IPS DF 6.9 (cell line): ENCODE results near the gene TMEM150A.

Source experiments
- DNase-seq: peaks from one replicate; pipeline ENCODE4 v3.0.0-alpha.2; 2013; ENCODE audit warnings: low read depth, low spot score
- H3K27ac ChIP-seq: one replicate; pipeline ENCODE4 v1.5.1; 2013; ENCODE audit warnings: low read length, control low read depth
- H3K27me3 ChIP-seq: 2 replicates; pipeline ENCODE4 v1.6.1; 2013; ENCODE audit warnings: mild to moderate bottlenecking, low read length; ENCODE audit not compliant: control insufficient read depth, insufficient read depth
- H3K36me3 ChIP-seq: 2 replicates; pipeline ENCODE4 v1.6.1; 2013; ENCODE audit warnings: low read length; ENCODE audit not compliant: control insufficient read depth, insufficient read depth
- H3K4me1 ChIP-seq: 2 replicates; pipeline ENCODE4 v1.6.1; 2013; ENCODE audit warnings: low read length; ENCODE audit not compliant: control insufficient read depth, insufficient read depth
- H3K4me3 ChIP-seq: 2 replicates; pipeline ENCODE4 v1.5.1; 2013; ENCODE audit warnings: mild to moderate bottlenecking, low read length
- H3K9me3 ChIP-seq: 2 replicates; pipeline ENCODE4 v1.6.1; 2013; ENCODE audit warnings: low read length, inconsistent platforms; ENCODE audit not compliant: control insufficient read depth, insufficient read depth
- WGBS: extraction: QIAGEN DNeasy Blood & Tissue Kit; methylation state at CpG from one replicate; pipeline ENCODE4 v1.1.7; 2013; ENCODE audit warnings: mixed read lengths, missing lambda C conversion rate; ENCODE audit not compliant: insufficient read length, insufficient coverage; 5-methylcytosine and 5-hydroxymethylcytosine counted together

Gene TMEM150A

GRCh38 chr2:85553184-85553583 lies 49.3 kb downstream of the TMEM150A start:
- Histone ChIP-seq H3K27me3 (no peaks in the 10 kb centered on the region), H3K27ac (no peak overlapping the region), H3K4me1 (no peaks in the 10 kb centered on the region), H3K36me3 (peaks cover 24% of the 10 kb centered on the region; the same call in 1 of the 2 replicates), H3K9me3 (no peaks in the 10 kb centered on the region), H3K4me3 (no peak overlapping the region)
- WGBS = no CpG with 5 or more reads among the region's 6 CpGs
- no peak for DNase-seq

DNA sequence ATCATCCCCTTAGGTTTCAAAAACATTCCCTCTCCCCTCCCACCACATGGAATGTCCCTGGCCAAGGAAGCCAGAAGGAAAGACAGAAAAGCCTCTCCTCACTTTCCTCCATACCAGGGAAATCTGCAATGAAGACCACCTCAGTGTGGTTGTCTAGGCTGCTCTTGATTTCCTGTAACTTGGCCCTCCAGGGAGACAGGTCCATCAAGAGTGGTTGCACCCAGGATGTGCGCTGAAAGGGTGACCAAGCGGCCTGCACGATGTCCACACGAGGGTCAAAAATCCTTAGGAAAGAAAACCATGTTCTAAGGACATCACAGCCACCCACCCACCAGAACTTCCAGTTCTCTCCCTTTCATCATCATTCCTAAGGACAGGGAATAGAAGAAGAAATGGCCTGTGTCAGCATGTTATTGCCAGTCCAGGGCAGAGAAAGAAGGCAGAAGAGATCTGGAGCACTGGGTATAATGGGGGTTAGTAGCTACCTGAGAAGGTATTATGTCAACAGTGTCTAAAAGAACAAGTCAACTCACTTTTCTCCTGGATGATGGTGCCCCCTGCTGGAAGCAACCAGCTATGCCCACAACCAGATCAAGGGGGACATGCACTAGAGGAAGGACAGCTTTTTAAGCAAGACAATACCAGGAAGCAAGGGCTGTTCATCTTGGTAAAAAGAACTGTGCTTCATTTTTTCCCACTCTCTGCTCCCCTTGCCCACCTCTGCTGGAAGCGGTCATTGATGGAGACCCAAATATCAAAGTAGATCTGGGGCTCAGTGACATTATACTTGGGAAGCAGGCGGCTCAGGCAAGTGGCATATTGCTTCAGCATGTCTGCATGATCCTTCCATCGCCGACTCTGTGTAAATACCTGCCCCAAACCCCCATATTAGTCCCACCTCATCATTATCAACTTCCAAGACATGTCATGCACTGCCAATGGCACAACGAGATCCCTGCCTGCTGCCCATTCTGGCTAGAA lies 50.5 kb downstream of the TMEM150A start:
- Histone ChIP-seq H3K4me1 (no peaks in the 10 kb centered on the region), H3K4me3 (no peak overlapping the region), H3K9me3 (no peaks in the 10 kb centered on the region), H3K36me3 (peaks cover 23% of the 10 kb centered on the region; the same call in 1 of the 2 replicates), H3K27ac (no peak overlapping the region), H3K27me3 (no peaks in the 10 kb centered on the region)
- WGBS = no CpG with 5 or more reads among the region's 9 CpGs
- DNase-seq = no peak

GRCh38 chr2:85550486-85550885 lies 52.0 kb downstream of the TMEM150A start:
- Histone ChIP-seq H3K36me3 (peaks cover 23% of the 10 kb centered on the region; the same call in 1 of the 2 replicates), H3K27ac (no peak overlapping the region), H3K4me1 (no peaks in the 10 kb centered on the region), H3K27me3 (no peaks in the 10 kb centered on the region), H3K9me3 (no peaks in the 10 kb centered on the region), H3K4me3 (no peak overlapping the region)
- DNase-seq = no peak
- WGBS = no CpG with 5 or more reads among the region's 10 CpGs

GRCh38 chr2:85549826-85550225 lies 52.7 kb downstream of the TMEM150A start:
- Histone ChIP-seq H3K4me1 (no peaks in the 10 kb centered on the region), H3K9me3 (no peaks in the 10 kb centered on the region), H3K4me3 (no peak overlapping the region), H3K27ac (no peak overlapping the region), H3K36me3 (peaks cover 20% of the 10 kb centered on the region; the same call in 1 of the 2 replicates), H3K27me3 (no peaks in the 10 kb centered on the region)
- DNase-seq = no peak
- whole genome bisulfite sequencing = no CpG with 5 or more reads among the region's 4 CpGs

- H3K4me1 ChIP-seq = no peaks in the 10 kb centered on the region
Observed at GRCh38 chr2:85549095-85549494, 53.4 kb downstream of the TMEM150A start.

DNA sequence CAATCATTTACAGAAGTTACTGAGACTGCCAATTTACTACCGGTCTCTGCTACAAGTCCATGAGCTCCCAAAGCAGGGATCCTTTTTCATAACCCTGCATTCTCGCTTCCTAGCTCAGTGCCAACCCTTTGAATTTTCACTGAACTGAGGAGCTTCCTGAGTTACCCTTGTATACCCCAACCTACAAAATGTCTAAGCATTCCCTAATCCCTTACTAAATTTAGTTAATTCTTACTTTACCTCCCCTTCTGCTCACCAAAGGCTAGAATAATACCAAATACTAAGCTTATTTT lies 53.9 kb downstream of the TMEM150A start:
- DNase-seq = no peak
- no CpG with 5 or more reads among the region's 2 CpGs for WGBS
- no peaks in the 10 kb centered on the region for H3K9me3 ChIP-seq
- H3K36me3 ChIP-seq = peaks cover 20% of the 10 kb centered on the region; the same call in 1 of the 2 replicates
- no peaks in the 10 kb centered on the region for H3K27me3 ChIP-seq
- no peak overlapping the region for H3K4me3 ChIP-seq
- no peak overlapping the region for H3K27ac ChIP-seq
- H3K4me1 ChIP-seq = no peaks in the 10 kb centered on the region

More at GRCh38 chr2:85549095-85549494, 53.4 kb downstream of the TMEM150A start:
- no peak overlapping the region for H3K27ac ChIP-seq
- no peaks in the 10 kb centered on the region for H3K9me3 ChIP-seq
- H3K4me3 ChIP-seq = no peak overlapping the region
- WGBS = no CpG with 5 or more reads among the region's 10 CpGs
- peaks cover 19% of the 10 kb centered on the region; the same call in 1 of the 2 replicates for H3K36me3 ChIP-seq
- no peaks in the 10 kb centered on the region for H3K27me3 ChIP-seq
- no peak for DNase-seq
